Cerebellar cortex (tissue), 1 donor: ENCODE data around the gene ARL4C.

Experiments
- DNase-seq: peaks from one replicate; pipeline ENCODE4 v3.0.0-alpha.2; 2015; ENCODE audit warnings: low spot score

ARL4C gene

GRCh38 chr2:234500394-234501006, 3.6 kb upstream of the ARL4C start:
- peak; percentile 88 for DNase-seq

DNA sequence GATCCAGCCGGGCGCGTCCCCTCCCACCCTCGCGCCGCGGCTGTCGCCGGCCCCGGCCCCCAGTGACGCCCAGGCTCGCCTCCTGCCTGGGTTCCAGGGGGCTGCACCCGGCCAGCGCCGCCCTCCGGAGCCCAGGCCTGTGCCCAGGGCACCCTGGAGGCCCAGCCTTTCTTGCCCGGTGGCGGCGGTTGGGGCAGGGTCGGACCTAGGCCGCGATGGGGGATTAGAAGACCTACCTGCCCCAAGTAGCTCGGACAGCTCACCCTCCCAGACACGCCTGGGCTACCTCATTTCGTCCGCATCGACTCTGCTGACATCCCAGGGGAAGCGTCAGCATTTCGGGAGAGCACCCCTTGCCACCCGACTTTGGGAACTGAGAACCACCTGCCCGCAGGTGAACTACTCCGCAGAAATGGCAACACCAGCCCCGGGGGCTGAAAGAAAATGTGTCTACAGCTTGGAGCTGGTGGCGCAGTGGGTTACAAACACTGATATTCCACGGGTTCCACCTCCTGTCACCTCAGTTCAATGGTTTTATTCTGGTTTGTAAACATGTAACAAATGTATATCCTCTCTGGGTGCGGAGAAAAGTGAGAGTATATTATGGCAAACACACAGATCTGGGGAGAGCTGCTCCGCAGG, 834 bp upstream of the ARL4C start:
- peak; percentile 6 for DNase-seq

- peak; percentile 46 for DNase-seq
Measured at GRCh38 chr2:234496055-234496834, 636 bp downstream of the ARL4C start.

DNA sequence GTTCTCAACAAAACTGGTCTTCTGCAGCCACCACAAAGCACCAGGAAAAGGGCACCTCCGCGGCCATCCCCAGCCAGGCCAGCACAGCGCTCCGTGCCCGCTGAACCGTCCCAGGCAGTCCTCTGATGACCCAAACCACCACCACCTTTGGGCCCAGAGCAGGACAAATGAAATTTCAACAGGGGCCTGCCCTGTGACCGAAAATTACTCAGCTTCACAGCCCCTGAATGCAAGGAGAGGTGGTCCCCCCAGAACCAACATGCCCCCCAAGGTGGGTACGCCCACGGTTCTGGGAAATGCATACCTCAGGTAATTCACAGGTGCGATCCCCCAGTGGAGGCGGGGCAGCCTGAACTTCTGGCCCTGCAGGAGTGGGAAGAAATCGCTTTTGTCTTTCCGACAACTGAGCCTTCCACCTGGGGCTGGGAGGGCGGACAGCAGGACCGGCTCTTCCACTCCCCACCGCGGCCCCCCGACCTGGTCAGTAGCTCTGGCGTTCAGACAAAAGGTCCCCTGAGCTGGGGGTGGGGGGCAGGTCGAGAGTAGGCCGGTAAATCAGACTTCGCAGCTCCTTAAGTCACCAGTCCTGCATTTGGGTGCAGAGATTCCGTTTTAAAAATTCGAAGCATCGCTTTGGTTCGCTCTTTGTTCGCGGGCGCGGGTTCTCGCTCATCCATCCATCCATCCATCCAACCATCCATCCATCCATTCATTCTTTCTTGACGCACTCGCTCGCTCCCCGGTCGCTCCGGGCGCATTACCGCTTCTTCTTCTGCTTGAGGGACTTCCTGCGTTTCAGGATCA, 1.4 kb downstream of the ARL4C start:
- DNase-seq: no peak

- DNase-seq: peak; percentile 73
Measured at GRCh38 chr2:234494361-234495250, 2.3 kb downstream of the ARL4C start.

DNA sequence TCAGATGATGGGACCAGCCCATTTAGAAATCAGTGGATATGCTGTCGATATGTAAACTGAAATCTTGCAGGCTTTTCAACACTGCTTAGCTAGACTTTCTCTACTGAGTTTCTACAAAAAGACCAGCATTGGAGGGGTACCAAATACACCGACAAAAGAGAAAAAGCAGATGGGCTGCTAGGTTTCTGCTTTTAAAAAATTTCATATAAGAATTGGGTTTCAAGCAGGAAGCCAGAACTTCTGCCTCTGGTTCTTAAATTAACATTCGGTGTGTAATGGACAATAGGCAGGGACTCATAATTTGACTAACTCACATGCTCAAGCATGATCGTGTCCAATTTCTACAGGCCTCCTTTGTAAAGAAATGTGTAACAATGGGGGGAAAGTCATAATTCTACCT, 3.1 kb downstream of the ARL4C start:
- peak; percentile 27 for DNase-seq

DNA sequence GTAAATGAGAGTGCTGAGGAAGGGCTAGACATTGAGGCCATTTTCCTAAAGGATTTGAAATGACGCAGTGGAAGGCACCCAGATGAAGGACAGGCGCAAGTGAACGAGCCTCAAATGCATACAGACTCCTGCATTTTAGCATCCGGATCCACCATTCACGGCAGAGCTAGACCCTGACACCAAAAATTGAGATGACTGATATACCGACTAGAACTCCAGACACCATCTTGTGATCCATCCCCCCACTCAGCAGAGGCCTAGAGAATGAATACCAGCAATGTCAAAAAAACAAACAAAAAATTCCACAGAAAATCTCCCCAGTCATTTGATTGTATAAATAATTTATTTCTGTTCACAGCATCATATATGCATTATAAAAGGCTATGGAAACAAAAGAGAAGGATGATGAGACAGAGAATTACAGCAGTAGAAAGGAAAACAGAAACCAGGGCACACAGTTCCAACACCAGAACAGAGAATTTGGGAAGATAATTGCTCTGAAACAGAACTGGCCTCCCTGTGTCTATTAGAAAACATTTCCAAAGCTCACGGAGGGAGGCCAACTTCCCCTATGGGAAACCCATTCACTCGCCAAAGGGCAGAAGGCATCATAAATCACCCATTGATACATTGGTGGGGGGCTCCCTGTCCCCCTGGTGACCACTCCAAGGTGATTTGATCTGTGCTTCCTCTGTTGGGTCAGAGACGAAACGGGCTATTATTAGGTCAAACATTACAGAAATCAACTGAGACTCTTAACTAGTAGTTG, 4.0 kb downstream of the ARL4C start:
- DNase-seq: peak; percentile 27

GRCh38 chr2:234491897-234492296, 5.0 kb downstream of the ARL4C start:
- no peak for DNase-seq

DNA sequence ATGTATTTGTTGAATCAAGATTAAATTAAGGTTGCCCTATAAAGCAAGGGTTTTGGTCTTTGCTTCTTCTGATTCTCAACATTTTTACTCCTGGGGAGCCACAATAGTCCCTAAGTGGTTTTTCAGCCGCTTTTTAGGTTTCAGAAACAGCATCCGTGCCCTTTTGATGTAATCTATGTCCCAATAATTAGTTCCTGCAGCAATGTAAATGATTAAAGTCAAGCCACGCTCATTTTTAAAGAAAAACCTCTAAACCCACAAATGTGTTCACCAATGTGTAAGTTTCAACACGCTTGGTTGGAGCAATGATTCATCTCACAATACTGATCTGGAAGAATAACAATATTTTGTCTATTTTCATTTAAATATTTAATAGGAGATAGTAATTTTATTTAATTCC, 5.6 kb downstream of the ARL4C start:
- no peak for DNase-seq

DNA sequence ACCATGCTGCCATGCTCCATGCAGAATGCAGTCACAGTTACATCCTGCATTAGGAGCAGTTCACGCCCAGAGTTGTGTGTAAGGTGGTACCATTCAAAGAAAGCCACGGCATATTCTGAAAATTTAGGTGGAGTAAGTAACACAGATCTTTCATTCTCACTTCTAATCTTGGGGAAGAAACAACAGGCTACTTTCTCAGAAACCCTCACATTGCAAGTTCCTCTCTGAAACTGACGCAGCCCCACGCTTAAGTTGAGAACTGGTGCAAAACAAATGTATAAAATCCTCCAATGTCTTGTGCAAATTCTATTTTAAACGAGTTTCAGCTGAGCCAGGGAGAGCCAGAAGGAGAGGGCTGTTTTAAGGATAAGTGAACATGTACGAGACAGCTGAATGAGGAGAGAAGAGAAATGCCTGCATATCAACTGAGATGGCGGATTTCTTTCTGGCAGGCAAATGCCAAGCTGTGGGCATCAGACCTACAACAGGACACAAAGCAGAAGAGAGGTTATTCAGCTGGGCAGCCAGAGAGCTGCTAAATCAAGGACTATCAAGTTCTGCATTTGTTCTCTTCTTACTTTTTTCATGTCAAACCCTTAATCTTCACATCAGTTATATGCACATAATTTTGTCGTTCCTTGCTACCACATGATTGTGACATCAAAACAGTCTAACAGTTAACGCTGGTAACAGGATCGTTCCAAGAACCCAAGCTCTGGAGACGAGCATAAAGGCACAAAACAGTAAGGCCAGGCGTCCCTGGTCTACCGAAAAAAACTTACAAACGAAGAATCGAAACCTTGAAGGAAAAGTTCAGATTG, 6.4 kb downstream of the ARL4C start:
- peak; percentile 35 for DNase-seq

- peak; percentile 10 for DNase-seq
Measured at GRCh38 chr2:234488913-234489451, 7.9 kb downstream of the ARL4C start.

DNA sequence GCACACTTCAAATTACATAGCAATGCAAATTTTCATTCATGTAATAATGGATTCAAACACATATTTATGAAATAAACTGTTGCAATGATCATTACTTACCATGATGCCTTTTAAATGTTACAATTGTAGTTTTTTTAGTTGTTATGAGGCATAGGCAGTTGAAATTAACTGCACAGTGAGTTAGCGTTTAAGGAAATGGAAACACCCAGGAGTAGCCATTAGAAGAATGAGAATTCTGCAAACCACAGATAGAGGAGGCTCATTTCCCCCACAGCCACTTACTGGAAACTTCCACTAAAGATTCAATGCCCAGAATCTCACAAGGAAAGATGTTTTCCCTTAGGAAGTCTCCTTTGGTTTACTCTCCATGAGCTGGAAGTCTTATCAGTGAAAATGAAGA, 8.4 kb downstream of the ARL4C start:
- DNase-seq: no peak

DNA sequence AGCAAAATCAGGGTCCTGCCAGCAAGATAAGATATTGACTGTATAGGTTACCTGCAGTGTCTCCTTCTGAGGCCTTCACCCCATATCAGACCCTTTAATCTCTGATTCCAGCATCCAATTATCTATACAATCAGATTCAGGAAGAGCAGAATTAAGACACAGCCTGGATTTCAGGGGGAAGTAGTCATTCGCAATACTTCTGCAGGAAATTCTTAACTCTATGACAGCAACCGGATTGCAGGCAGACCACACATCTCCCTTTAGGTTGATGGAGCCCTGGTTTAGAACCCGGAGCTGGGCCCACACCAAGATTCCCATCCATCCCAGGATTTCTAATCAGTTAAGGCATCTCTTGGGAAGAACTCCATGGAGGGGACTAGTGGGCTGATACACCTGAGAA, 9.5 kb downstream of the ARL4C start:
- no peak for DNase-seq

DNA sequence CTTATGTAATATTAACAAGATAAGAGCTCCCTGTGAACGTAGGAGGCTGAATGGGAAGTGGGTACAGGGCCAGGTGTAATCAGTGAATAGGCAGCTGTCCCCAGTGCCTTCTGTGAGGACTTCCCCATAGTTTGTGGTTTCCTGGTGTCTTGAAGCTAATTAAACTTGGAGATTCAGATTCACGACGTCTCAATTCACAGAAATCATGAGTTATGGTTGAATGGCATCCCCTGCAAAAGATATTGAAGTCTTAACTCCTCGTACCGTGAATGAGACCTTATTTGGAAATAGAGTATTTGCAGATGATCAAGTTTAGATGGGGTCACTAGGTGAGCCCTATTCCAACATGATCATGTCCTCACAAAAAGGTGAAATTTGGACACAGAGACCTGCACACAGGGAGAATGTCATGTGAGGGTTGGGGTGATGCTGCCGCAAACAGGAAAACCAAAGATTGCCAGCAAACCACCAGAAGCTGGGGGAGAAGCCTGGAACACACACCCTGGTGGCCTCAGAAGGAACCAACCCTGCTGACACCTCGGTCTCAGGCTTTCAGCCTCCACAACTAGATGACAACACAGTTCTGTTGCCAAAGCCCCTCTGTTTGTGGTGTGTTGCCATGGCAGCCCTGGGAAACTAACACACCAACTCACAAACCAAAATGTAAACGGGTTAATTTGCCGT, 13.2 kb downstream of the ARL4C start:
- DNase-seq: peak; percentile 14

DNA sequence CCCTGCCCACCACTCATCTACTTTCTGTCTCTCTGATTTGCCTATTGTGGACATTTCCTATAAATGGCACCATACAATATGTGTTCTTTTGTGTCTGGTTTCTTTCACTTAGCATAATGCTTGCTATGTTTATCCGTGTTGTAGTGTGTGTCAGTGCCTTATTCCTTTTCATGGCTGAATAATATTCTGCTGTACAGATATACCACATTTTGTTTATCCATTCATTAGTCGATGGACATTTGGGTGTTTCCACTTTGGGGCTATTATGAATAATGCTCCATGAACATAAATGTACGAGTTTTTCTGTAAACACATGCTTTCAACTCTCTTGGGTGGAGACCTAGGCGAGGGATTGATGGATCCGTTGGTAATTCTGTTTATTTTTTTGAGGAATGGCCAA, 15.6 kb downstream of the ARL4C start:
- no peak for DNase-seq

DNA sequence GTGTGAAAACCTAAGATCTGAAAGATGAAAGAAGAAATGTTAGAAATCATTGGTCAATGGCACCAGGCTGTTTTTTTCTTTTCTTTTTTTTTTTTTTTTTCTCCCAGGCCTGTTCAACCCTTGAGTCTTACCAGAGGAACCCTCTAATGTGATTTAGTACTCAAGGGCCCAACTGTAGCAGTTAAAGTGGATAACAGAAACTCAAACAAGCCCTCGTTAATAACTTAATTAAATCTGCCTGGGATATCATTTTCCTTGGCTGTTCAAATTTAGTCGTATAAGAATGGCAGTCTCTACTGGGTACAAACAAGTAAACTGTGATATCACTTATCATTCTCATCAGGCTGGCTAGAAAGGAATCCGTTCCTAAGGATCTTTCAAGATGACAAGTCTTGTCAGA, 16.5 kb downstream of the ARL4C start:
- DNase-seq: no peak

GRCh38 chr2:234479465-234479864, 17.4 kb downstream of the ARL4C start:
- no peak for DNase-seq

- no peak for DNase-seq
Measured at GRCh38 chr2:234478121-234478858, 18.6 kb downstream of the ARL4C start.
